HPDE6-E6E7 (cell line): Measurements from ENCODE around the gene RAPGEF3.

Experiments used
- DNase-seq: peaks from one replicate; pipeline ENCODE4 v3.0.0; 2011; ENCODE audit warnings: missing footprints; ENCODE audit errors: extremely low spot score

Gene RAPGEF3

GRCh38 chr12:47777151-47777550 lies 18.5 kb upstream of the RAPGEF3 start:
- no peak for DNase-seq

- no peak for DNase-seq
Measured at GRCh38 chr12:47776471-47777143, 17.9 kb upstream of the RAPGEF3 start.

- DNase-seq: no peak
Measured at GRCh38 chr12:47775100-47775911, 16.6 kb upstream of the RAPGEF3 start.

GRCh38 chr12:47774663-47775062 lies 16.0 kb upstream of the RAPGEF3 start:
- no peak for DNase-seq

GRCh38 chr12:47773858-47774580 lies 15.3 kb upstream of the RAPGEF3 start:
- DNase-seq: no peak

GRCh38 chr12:47773062-47773857 lies 14.6 kb upstream of the RAPGEF3 start, which contains the start of gene SLC48A1:
Gene SLC48A1, plus strand, starts transcription at chr12:47773238. Its CDS starts 67 bp downstream, at chr12:47773305.
- peak; percentile 92 for DNase-seq

- DNase-seq: no peak
Measured at GRCh38 chr12:47772738-47773061, 14.0 kb upstream of the RAPGEF3 start.

- no peak for DNase-seq
Measured at GRCh38 chr12:47772094-47772660, 13.5 kb upstream of the RAPGEF3 start.

GRCh38 chr12:47771304-47771703 lies 12.6 kb upstream of the RAPGEF3 start:
- no peak for DNase-seq

- DNase-seq: no peak
Measured at GRCh38 chr12:47770086-47770726, 11.5 kb upstream of the RAPGEF3 start.

- DNase-seq: no peak
Measured at GRCh38 chr12:47769234-47770085, 10.8 kb upstream of the RAPGEF3 start.

- no peak for DNase-seq
Measured at GRCh38 chr12:47768323-47768811, 9.7 kb upstream of the RAPGEF3 start.

GRCh38 chr12:47767216-47767724 lies 8.6 kb upstream of the RAPGEF3 start:
- DNase-seq: no peak

- no peak for DNase-seq
Measured at GRCh38 chr12:47766502-47767215, 8.0 kb upstream of the RAPGEF3 start.

GRCh38 chr12:47763481-47764346 lies 5.0 kb upstream of the RAPGEF3 start:
- DNase-seq: no peak

GRCh38 chr12:47762850-47763465 lies 4.3 kb upstream of the RAPGEF3 start:
- DNase-seq: no peak

GRCh38 chr12:47758584-47758833 lies 171 bp downstream of the RAPGEF3 start:
- no peak for DNase-seq
